Activated CD4-positive, alpha-beta T cell treated with anti-CD3 and anti-CD28 coated beads, Interleukin-2, amount 50 U/mL, for 16 hours (primary cell): ENCODE measurements around the gene RIPOR3.
A peak's percentile ranks its signal among the peaks of the same experiment; 100 is the strongest.

ENCODE experiments used
- DNase-seq: peaks from one replicate; pipeline ENCODE4 v3.0.0-alpha.2; 2020

RIPOR3 gene

GRCh38 chr20:50690650-50691572, at the start of gene RIPOR3:
RIPOR3 (minus strand) TSS chr20:50691542; CDS start chr20:50691128, 414 bp downstream.
- DNase-seq, result no peak

GRCh38 chr20:50737352-50737751, 46.0 kb upstream of the RIPOR3 start:
- DNase-seq, result no peak

- no peak for DNase-seq
These were observed 44.5 kb upstream of the RIPOR3 start for GRCh38 chr20:50735813-50736212.

GRCh38 chr20:50734730-50735679, 43.7 kb upstream of the RIPOR3 start:
- DNase-seq, result no peak

GRCh38 chr20:50733644-50734349, 42.5 kb upstream of the RIPOR3 start:
- no peak for DNase-seq

GRCh38 chr20:50731930-50732690, 40.8 kb upstream of the RIPOR3 start:
- DNase-seq, result no peak

GRCh38 chr20:50731055-50731929, 40.0 kb upstream of the RIPOR3 start, which contains the start of gene PARD6B:
PARD6B (plus strand) TSS chr20:50731580; CDS start chr20:50731787, 207 bp downstream.
- peak; percentile 99 for DNase-seq

GRCh38 chr20:50730765-50731054, 39.4 kb upstream of the RIPOR3 start:
- DNase-seq, result no peak

- DNase-seq, result no peak
These were observed 38.8 kb upstream of the RIPOR3 start for GRCh38 chr20:50729901-50730764.

- no peak for DNase-seq
These were observed 37.9 kb upstream of the RIPOR3 start for GRCh38 chr20:50728981-50729874.

GRCh38 chr20:50728486-50728980, 37.2 kb upstream of the RIPOR3 start:
- DNase-seq, result no peak

- DNase-seq, result no peak
These were observed 36.6 kb upstream of the RIPOR3 start for GRCh38 chr20:50727792-50728485.

GRCh38 chr20:50726955-50727791, 35.8 kb upstream of the RIPOR3 start:
- DNase-seq, result peak; percentile 6

GRCh38 chr20:50725724-50726005, 34.3 kb upstream of the RIPOR3 start:
- no peak for DNase-seq

GRCh38 chr20:50724851-50725723, 33.7 kb upstream of the RIPOR3 start:
- DNase-seq, result peak; percentile 25

GRCh38 chr20:50724112-50724725, 32.9 kb upstream of the RIPOR3 start:
- DNase-seq, result no peak
